GM18870 (cell line): ENCODE results near the gene OR10V1.
A peak's percentile ranks its signal among the peaks of the same experiment; 100 is the strongest.

ENCODE experiments used
- ATAC-seq: cut with Tn5 transposase; IDR thresholded peaks from one replicate; pipeline ENCODE4 v1.9.1; 2021; ENCODE audit warnings: moderate library complexity; ENCODE audit not compliant: unreplicated experiment

OR10V1 gene, protein sequence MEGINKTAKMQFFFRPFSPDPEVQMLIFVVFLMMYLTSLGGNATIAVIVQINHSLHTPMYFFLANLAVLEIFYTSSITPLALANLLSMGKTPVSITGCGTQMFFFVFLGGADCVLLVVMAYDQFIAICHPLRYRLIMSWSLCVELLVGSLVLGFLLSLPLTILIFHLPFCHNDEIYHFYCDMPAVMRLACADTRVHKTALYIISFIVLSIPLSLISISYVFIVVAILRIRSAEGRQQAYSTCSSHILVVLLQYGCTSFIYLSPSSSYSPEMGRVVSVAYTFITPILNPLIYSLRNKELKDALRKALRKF

DNA sequence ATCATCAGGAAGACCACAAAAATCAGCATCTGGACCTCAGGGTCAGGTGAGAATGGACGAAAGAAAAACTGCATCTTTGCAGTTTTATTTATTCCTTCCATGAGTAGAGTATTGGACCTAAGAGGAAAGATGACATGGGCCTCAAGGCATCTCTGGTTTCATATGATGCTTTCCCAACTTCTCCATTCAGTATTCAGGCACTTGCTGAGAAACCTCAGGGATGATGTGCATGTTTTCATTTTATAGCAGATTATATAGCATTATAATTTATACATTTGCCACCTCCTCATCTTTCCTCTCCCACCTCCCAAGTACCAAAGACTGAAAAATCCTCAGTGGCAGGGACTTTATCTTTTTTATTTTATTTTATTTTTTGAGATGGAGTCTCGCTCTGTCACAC is at the start of gene OR10V1:
Gene OR10V1, minus strand, starts transcription at position 101 of the 400 bp plus-strand sequence. Its CDS starts 0 bp downstream, at position 101.
- no peak for ATAC-seq

DNA sequence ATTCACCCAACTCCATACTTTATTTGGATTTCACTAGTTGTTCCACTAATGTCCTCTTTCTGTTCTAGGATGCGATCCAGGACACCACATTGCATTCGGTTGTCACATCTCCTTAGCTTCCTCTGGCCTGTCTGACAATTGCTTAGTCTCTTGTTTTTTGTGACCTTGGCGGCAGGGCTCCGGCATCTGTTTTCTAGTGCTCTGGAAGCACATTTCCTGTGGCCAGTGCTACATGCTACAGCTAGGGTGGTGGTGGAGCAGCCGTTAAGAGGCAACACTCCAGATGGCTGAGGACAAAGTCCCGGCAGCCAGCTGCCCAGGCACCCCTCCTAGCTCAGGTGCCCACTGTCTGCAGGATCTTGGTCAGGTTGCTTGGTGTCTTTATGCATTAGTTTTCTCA is 48.3 kb upstream of the OR10V1 start:
- no peak for ATAC-seq

DNA sequence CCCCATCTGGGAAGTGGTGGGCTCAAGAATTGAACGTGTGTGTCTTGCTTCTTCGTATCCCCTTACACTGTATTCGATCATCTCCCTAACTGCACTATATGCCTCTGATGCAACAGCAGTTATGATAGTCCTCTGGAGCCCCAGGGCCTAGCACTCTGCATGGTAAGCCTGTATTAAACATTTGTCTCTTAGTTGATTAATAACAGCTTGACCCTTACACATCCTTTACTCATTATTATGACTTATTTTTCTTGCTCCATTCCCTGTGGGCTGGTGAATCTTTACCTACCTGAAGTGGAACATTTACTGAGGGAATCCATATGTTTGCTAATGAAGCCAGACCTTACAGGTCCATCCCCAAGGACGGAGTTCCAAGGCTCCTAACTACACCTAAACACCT is 47.1 kb upstream of the OR10V1 start:
- ATAC-seq: no peak

DNA sequence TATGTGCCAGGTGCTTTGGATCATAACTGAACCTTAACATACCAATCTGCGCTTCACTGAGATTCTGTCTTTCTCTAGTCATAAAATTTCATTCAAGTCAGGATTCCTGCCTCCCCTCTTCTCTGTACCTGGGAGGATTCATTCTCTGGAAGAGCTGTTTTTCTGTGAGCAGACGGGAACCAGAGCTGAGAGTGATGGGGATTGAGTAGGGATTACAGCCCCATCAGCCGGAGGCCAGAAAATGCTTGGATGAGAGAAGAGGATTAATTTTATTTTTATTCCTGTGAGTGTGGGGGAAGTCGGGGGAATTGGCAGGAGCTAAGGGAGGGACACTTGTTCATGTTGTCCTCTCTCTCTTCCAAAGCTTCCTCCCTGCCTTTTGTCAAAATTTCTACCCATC is 46.3 kb upstream of the OR10V1 start:
- ATAC-seq: no peak

DNA sequence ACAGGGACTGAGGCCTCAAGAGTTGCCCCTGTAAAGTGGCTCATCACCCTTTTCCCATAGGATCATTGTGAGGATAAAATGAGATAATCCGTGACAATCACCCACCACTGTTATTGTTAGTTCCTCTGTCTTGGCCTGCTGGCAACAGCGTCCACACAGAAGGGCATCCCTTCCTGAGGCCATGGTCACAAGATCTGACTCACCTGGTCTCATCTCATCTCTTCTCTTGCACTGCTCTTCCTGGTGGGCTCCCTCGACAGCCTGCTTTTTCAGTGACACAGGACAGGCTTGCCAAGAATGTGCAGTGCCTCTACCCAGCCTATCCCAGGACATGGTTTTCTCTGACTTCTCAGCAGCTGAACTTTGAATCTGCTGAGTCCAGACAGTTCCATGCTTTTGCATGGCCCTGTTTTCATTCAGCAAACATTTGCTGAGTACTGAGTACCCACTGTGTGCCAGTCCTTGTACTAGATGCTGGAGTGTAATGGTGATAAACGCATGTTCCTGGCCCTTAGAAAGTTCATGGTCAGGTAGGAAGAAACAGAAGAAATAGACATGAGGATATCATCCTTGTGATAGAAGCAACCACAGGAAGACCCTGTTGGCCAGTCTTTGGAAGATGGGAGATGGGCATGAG is 44.9 kb upstream of the OR10V1 start:
- no peak for ATAC-seq

DNA sequence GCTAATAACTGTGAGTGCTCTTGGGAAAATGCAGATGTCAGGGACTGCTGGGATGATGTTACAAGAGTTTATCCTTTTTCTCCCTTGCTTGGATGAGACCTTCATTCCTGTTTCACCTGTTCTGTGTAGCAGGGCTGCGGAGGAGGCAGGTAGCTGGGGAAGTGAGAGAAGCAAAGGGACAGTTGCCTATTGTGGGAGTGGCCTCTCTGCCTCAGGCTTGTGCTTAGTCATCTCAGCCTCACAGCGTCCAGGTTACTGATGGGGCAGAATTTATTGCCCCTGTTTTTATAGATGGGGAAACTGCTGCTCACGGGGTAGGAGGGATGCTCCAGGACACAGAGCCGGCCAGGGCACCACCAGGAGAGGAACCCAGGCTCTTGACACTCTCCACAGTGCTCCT is 43.2 kb upstream of the OR10V1 start:
- ATAC-seq: no peak

DNA sequence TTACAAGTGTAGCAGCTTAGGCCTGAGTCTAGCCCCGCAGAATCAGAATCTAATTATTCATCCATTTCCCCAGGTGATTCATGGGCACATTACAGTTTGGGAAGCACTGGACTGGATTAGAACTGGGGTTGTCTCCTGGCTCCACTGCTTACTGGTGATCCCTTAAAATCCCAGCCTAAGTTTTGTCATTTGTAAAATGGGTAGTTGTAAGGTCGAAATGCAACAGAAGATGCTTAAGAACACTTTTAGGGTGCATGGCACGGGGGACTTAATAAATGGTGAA is 42.9 kb upstream of the OR10V1 start:
- ATAC-seq: no peak

DNA sequence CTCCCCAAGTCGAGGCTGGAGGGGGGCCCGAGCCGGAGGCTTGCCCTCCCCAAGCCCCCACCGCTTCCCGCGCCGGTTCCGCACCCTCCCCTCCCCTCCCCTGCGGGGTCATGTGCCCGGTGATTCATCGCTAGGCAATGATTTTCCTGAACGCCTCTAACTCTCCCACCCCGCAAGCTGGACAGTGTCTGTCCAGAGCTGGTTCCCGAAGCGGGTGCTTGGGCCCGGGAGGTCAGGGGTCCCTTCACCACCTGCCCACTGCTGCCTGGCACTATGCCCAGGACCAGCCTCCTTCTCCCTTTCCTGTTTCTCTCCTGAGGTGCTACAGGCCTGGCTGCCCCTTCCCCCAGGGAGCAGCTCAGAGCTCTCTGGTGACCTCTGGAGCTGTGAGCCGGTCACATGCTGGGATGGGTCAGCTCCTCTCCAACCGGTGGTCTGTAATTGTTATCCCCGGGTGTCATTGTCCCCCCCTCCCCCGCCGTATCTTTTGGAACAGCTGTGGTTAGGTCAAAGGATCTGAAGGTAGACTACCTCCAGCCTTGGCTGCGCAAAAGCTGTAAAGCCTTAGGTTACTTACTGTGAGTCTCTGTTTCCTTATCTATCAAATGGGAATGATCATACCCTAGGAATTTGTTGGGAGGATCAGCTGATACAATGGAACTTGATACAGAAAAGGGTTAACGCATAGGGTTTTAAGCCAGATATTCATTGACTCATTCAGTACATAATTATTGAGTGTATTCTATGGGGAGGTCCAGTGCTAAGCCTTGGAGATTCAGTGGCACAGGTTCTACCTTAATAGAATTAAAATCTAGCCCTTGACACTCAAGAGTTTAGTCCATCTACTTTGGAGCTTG is 42.3 kb upstream of the OR10V1 start:
- no peak for ATAC-seq

DNA sequence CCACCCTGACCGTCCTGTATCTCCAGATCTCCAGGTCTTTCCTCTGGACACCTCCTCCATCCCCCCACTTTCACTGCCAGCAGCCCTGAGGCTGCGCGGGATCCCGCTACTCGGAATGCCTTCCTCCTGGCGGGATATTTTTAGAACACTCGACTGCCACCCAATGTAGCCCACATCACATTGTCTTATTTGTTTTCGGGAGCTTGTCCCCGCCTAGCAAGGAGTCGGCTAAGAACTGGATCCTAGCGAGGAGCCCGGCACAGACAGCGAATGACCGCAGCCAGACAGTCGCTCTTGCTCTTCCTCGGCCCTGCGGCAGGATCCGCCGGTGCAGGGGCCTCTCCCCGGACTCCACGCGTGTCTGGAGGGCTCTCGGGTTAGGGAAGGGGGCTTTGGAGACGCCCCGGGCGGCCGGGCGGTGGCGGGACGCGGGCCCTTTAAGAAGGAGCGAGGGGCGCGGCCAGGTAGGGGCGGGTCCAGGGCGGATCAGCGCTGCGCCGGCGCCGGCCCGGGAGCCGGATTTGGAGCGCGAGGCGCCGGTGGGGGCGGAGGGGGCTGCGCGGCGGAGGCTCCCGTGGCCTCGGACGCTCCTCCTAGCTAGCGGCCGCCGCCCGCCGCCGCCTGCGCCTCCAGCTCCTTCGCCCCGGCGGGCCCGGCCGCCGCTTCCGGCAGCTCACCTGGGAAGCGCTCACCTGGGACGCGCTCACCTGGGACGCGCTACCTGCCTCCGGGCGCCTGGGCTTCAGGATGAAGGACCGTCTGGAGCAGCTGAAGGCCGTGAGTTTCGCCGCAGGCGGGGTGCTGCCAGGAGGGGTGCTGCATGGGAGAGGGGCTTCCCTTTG is 41.4 kb upstream of the OR10V1 start, which contains the start of gene STX3:
Gene STX3, plus strand, starts transcription at position 518 of the 842 bp plus-strand sequence. Its CDS starts 230 bp downstream, at position 748.
- no peak for ATAC-seq

DNA sequence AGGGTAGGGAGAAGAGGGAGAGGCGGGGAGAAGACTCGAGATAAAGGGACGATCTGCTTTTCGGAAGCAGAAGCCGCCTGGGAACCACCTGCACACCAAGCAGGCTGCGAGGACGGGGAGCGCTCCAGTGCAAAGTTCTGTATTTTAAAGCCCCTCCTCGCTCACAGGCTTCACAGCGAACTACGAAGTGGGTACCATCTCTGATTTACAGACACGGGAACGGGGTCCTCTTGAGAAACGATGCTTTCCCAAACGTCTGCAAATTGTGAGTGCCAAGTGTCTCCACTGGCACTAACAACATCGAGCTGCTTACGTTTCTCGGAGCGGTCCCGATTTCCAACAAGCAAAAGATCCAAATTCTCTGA is 40.8 kb upstream of the OR10V1 start:
- ATAC-seq: peak; percentile 6

DNA sequence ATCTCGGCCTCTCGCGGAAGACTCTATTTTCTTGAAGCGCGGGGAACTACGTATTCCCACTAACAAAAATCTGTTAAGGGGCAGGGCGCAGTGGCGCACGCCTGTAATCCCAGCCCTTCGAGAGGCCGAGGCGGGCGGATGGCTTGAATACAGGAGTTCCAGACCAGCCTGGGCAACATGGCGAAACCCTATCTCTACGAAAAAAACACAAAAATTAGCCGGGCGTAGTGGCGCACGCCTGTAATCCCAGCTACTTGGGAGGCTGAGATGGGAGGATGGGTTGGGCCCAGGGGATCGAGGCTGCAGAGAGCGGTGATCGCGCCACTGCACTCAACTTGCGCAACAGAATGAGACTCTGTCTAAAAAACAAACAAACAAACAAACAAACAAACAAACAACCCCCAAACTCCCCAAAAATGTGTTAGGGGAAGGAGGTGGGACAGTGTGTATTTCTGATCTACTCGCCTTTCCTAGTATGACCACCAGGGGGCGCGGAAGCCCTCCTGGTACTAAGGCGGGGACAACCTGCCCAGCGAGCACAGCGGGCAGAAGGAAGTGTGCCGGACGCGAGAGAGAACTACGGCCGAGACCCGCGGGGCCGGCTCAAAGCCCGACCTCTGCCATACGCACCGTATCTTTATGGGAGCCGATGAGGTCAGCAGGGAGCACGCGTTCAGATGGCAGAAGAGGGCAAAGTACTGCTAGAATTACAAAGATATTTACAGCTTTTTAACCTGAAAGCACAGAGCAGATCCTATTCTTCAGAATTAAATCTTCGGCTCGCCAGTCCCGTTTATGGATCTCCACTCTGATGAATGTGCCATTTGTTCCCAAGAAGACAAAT is 40.2 kb upstream of the OR10V1 start:
- peak; percentile 82 for ATAC-seq

DNA sequence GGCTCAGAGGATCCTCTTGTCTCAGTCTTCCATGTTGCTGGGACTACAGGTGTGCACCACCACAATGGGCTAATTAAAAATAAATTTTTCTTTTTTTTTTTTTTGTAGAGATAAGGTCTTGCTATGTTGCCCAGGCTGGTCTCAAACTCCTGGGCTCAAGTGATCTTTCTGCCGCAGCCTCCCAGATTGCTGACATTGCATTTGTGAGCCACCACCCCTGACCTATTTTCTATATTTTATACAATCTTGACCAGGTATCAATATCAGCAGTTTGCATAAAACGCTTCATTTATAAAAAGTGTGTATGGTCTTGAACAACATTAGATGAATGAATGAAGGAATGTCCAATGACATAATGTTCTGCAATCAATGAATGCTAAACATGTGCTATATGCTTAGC is 32.5 kb upstream of the OR10V1 start:
- no peak for ATAC-seq

DNA sequence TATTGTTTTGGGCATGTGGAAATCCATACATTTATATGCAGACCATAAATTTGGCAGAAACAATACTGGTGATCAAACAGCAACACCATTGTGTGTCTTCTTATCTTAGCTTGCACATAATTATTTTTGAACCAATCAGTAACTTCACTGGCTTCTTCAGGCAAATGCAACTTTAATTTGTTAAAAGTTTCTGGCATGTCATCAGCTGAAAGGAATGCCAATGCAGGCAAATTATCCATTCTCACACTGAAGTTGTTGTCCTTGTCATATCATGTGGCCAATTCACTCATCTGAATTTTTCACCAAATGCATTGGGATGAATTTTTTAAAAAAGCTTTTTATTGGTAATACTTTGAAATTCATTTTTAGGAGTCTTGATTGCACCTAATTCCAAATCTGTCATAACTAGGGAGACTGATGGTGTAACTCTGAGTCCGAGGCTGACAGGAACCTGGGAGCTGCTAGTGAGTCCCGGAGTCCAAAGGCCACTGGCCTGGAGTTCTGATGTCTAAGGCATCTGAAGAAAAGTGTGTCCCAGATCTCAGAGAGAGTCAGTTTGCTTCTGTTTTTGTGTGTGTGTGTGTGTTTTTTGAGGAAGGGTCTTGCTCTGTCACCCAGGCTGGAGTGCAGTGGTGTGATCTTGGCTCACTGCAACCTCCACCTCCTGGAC is 17.4 kb upstream of the OR10V1 start:
- ATAC-seq: no peak

DNA sequence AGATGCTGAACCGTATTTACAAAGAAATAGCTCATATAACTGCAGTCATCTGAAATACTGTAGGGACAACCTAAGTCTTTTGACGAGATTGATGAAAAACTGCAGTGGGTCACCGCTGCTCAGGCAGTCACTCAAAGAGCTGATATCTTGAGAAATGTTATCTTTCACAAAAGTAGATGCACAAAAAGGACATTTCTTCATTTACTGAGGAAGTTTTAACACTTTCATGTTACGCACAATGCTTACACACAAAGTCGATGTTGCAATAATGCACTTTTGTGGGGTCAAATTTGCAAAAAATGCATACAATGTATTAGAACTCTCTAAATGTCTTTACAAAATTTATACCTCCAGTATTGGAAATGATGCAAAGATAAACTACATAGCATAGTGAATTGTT is 16.2 kb upstream of the OR10V1 start:
- ATAC-seq: no peak

DNA sequence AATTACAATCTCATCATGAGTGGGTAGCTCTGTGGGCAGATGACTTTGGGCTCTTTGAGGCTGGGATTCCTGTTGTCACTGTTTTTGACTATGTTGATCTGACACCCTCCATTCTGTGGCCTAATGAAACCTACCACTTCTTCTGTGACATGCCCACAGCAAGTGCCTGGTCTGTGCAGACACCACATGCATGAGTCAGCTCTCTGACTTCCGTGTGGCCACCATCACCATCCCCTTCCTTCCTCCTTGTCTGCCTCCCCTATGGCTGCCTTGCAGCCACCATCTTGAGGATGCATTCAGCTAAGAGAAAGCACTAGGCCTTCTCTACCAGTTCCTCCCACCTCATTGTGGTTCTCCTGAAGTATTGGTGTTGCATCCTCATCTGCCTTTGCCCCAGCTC is 15.3 kb upstream of the OR10V1 start:
- no peak for ATAC-seq

DNA sequence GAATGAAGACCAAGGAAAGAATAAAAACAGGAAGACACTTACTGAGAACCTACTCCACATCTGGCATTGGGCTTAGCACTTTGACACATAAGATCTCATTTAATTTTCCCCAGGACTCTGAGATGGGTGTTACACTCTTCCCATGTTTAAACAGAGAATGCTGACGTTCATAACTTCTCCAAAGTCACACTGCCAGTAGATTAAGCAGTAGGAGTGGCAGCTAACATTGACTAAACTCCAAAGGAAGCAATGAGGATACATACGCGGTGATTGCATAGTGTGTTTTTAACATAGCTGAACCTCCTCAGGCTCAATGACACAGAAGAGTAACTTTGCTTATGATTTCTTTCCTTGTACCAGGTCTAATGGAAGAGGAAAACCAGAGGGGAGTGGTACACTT is 14.5 kb upstream of the OR10V1 start:
- no peak for ATAC-seq

DNA sequence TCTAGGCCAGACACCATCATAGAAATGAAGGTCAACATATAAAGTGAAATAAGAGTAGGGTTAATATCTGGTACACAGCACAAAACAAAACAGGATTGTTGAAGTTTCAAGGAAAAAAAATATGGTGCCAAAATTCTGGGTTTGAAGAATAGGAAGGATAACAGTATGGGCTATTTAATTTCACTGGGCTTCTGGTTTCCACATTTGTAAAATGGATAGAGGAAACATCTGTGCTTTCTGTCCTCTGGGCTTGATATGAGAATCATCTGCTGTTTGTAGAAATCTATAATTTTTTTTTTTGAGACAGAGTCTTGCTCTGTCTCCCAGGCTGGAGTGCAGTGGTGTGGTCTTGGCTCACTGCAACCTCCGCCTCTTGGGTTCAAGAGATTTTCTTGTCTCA is 13.8 kb upstream of the OR10V1 start:
- ATAC-seq: no peak

DNA sequence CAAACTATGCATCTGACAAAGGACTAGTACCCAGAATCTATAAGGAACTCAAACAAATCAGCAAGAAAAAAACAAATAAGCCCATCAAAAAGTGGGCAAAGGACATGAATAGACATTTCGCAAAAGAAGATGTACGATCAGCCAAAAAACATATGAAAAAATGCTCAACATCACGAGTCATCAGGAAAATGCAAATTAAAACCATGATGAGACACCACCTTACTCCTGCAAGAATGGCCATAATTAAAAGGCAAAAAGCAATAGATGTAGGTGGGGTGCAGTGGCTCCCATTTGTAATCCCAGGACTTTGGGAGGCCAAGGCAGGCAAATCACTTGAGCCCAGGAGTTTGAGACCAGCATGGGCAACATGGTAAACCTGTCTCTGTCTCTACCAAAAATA is 10.4 kb upstream of the OR10V1 start:
- ATAC-seq: no peak

DNA sequence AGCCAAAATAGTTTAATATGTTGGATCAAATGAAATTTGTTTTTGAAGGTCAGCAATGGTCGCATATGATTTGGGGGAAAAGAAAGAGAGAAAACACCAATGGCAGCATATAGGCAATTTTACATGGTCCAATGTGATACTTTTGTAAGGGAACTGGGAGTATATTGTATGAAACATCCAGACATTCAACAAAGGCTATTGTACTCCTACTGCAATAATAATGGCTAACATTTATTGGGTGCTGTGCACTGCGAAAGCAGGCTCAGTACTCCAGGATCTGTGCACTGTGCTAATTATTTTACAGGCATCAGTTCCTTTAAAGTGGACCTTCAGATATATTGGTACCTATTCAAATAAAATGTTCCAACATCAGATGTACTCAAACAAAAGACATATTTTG is 5.9 kb upstream of the OR10V1 start:
- no peak for ATAC-seq

DNA sequence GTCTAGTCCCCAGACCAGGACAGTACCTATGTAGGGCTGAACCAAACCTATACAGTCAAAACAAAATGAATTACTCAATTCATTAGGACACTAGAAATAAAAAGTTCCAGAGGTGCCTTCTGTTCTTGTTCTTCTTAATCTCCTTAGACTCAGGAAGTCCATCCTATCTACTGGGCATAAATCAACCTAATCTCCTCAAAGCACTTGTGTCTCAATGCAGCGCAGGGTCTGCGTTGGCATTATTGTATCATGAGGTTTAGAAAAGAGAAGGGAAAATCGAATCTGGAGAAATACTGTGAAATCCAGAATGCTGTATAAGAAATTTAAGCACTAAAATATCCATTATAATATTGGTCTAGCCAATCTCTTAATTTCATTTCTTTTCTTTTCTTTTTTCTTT is 2.4 kb upstream of the OR10V1 start:
- ATAC-seq: no peak
